NOMO-1 treated with DMSO at 0.1 percent for 48 hours (cell line): Measurements from ENCODE around the gene MAP4K2.

Experiments
- DNase-seq: peaks from one replicate; lab custom pipeline; 2025; ENCODE audit not compliant: unreplicated experiment; lab: John Stamatoyannopoulos, UW

MAP4K2 gene

DNA sequence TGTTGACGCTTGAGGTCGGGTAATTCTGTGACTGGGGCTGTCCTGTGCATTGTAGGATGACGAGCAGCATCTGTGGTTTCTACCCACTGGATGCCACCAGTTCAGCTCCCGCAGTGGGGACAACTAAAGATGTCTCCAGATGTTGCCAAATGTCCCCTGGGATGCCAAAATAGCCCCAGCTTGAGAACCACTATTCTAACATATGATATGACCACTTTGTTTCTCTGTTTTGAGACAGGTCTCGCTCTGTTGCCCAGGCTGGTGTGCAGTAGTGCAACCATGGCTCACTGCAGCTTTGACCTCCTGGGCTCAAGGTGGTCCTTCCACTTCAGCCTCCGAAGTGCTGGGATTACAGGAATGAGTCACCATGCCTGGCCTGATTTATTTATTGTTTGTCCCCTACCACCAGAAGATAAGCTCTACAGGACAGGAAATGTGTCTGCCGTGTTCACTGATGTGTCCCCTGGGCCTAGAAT, 11.7 kb upstream of the MAP4K2 start:
- DNase-seq: no peak

- DNase-seq: no peak
Observed at GRCh38 chr11:64813826-64814225, 10.8 kb upstream of the MAP4K2 start.

GRCh38 chr11:64810891-64811272, 7.9 kb upstream of the MAP4K2 start:
- peak; percentile 67 for DNase-seq

DNA sequence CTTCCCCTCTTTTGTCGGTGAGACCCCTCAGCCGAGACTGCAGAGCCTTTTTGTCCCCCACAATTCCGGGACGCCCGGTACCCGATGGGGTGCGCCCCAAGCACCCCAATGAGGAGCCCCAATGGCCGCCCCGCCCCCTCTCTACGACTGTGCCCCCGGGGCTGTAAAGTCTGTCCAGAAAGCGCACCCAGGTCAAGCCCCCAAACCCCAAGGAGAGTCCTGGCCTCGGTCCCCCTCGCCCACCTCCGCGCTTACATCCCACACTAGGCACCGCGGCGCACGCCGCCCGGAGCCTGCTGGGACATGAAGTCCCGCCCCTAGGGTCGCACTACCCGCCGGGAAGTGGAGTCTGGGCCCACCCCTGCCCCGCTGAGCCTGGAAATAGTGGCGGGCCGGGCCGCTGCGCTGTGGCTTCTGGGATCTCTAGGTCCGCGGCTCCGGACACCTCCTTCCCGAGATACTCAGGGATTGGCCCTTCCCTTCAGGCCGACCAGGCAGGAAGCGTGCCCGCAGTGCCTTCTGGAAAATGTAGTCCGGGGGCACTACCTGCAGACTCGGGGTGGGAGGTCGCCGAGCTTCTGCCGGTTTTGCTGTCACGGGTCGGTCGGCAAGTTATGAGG, 7.4 kb upstream of the MAP4K2 start, which contains the start of gene MEN1:
MEN1 (minus strand) TSS at position 281 of the 620 bp plus-strand sequence. CDS start 442 bp downstream, outside the sequence.
- peak; percentile 97 for DNase-seq

DNA sequence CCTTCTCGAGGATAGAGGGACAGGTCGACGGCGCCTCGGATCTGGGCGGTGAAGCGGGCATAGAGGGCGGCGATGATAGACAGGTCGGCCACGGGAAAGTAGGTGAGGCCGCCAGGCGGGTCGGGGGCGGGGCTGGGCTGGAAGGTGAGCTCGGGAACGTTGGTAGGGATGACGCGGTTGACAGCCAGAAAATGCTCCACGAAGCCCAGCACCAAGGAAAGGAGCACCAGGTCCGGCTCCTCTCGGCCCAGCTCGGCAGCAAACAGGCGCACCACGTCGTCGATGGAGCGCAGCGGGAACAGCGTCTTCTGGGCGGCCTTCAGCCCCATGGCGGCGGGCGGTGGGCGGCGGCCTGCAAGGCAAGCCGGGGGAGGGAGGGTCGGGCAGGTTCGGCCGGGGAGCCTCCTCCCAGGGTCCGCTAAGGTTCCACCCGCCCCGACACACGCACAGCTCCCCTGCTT, 6.8 kb upstream of the MAP4K2 start:
- no peak for DNase-seq

GRCh38 chr11:64805481-64805880, 2.5 kb upstream of the MAP4K2 start:
- no peak for DNase-seq

- no peak for DNase-seq
Observed at GRCh38 chr11:64804346-64805210, 1.6 kb upstream of the MAP4K2 start.

DNA sequence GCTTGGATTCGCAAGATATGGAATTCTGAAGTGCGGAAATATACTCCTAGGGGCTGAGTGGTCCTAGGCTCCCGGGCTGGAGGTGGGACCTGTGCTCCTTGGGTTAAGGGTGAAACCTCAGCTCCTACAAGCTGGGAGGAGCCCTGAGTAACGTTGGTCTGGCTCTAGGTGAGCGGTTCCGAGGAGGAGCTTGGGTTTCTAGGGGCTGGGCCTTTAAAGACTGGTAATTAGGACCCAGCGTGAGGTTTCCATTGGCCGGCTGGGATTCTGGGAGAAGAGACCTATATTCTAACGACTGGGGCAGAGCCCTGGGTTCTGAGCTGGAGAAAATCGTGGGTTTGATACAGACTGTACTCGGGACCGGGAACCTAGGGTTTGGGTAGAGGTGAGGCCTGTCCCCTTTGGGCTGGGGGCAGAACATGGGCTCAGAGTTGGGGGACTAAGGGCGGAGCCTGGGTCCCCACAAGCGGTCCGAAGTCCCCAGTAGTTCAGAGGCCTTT, 882 bp upstream of the MAP4K2 start:
- DNase-seq: no peak

DNA sequence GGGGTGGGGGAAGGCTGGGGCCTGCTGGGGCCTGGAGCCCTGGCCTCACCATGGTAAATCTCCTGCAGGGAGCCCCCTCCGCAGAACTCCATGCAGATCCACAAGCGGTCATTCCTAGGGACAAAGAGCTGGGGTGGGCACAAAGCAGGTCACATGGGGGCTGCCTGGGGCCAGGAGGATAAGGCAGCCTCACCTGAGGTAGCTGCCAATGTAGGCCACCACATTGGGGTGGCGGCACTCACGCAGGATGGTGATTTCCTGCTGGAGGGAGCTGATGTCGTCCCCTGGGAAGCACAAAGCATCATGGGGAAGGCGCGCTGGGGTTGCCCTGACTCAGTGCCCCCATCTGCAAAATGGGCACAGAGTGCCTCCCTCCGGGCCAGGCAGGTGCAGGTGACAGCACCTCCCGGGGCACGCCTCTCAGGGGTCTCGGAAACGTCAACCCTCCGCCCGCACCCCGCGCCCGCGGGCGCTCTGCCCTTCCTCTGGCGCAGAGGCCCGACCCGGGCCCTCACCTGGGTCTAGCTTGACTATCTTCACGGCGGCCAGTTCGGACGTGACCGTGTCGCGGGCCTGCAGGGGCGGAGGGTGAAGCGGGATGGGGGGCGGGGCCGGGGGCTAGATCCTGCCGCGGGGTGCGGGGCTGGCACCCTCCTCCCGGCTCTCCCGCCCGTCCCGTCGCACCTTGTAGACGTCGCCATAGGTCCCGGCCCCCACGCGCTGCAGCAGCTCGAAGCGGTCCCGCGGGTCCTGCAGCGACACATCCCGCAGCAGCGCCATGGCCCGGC, 450 bp downstream of the MAP4K2 start:
- no peak for DNase-seq

DNA sequence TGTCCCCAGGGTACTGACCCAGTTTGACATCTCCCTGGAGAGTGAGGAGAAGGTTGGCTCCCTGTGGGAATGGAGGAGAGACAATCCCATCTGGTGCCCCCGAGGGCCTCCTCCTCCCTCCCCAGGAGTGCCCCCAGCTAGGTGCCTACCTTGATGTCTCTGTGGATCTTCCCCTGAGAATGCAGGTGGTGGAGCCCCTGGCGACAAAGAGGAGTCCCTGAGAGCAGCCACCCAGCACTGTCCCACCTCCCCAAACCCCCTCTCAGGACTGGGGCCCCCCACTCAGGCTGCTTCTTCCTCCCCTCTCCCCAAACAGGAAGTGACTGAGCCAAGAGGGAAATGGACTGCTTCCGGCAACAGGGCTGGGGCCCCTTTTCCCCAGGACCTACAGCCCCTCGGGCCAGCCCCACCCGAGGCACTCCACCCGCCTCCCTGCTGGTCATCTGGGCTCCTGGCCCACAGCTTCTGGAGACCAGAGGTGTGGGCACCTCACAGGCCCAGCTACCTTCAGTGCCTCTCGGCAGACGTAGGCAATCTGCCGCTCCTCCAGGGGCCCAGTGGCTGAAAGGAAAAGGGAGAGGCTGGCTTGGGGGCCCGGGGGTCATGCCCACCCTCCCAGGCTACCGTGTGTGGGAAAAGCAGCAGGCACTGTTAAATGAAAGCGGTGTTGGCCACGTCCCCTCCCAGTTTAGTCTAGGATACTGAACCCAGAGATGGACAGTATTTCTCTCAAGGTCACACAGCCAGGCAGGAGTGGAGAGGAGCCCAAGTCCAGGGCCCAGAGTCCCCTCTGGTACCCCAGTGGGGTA, 1.2 kb downstream of the MAP4K2 start:
- DNase-seq: peak; percentile 1

DNA sequence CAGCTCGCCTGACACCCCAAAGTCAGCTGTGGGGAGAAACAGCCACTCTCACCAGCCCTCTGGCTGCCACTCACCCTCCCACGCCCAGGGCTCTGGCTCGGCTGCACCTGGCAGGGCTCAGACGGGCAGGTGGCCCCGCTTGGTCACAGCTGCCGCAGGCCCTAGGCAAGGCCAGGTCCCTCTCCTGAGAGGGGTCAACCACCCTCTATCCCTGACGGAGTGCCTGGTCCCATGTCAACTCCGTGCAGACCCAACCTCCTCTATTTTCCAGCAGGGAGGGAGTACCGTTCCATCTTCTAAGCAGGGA, 1.9 kb downstream of the MAP4K2 start:
- no peak for DNase-seq

GRCh38 chr11:64800303-64801157, 2.5 kb downstream of the MAP4K2 start:
- DNase-seq: no peak

GRCh38 chr11:64799623-64800302, 3.3 kb downstream of the MAP4K2 start:
- DNase-seq: no peak

GRCh38 chr11:64799256-64799622, 3.8 kb downstream of the MAP4K2 start:
- DNase-seq: no peak

GRCh38 chr11:64796757-64797541, 6.1 kb downstream of the MAP4K2 start:
- no peak for DNase-seq

GRCh38 chr11:64796047-64796756, 6.8 kb downstream of the MAP4K2 start:
- DNase-seq: no peak

GRCh38 chr11:64794526-64794925, 8.5 kb downstream of the MAP4K2 start:
- DNase-seq: no peak
